Stimulated activated CD8-positive, alpha-beta memory T cell treated with anti-CD3 and anti-CD28 coated beads, Interleukin-12 subunit alpha, Interleukin-12 subunit beta, amount 100 ng/mL, for 1 hour (primary cell): ENCODE data around the gene HSPA4L.

ENCODE experiments used
- DNase-seq: peaks from one replicate; pipeline ENCODE4 v3.0.0-alpha.2; 2020; ENCODE audit warnings: low read depth

Gene HSPA4L

DNA sequence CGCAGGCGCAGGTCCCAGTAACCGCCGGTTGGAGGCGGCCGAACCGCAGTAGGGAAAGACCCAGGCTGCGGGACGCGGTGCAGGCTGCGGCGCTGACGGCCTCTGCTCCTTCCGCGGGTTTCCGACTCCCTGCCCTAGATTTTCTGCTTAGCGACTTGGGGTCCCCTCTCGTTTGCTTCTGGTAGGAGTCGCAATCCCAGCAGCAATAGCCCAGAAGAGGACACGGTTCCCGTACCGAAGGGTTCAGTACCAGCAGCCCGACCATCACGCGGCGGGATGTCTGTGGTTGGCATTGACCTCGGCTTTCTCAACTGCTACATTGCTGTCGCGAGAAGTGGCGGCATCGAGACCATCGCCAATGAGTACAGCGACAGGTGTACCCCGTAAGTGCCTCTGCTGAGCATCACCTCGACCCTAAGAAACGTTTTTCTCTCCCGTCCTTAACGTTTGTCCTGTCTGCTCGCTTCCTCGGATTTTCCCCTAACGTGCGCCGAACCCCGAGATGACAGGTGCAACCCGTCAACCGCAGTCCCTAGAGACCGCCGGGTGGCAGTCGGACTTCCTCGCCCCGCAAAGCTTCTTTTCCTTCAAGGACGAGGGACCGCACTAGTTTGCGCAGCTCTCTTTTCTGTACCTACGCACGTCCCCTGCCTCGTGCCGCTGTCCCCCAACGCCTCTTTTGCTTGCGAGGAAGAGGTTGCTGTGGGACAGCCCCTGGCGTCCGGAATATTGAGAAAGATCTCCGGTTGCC lies at the start of gene HSPA4L:
TSS of gene HSPA4L (plus strand) at position 48 of the 751 bp plus-strand sequence. CDS start at position 277, 229 bp downstream.
- no peak for DNase-seq

DNA sequence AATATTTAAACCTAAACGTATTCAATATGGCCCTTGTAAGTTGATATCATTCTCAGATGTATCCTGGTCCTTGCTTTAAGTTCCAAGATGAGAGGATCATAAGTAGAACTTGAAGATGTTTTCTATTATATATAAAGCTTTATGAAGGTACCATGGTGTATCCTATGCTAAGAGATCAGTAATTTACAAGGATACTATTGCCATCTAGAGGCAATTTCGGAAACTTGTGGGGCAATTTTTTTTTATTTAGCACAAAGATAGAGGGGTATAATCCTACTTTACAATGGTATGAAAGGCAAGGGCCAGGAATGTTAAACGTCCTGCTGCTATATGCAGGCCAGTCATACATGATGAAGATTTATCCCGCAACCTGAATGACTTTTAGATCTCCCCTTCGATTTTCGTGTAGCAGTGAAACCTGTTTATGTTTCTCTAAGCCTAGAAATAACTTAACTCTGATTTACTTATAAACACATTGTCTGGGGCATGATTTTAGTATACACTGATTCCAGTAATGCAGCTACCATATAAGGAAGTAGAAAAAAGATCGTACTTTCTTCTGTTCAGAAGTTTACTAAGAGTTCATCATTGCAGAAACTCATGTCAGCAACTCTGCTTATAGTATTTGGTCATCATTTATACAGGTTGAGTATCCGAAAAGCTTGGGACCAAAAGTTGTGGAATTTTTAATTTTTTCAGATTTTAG lies 49.3 kb upstream of the HSPA4L start:
- DNase-seq, result no peak

DNA sequence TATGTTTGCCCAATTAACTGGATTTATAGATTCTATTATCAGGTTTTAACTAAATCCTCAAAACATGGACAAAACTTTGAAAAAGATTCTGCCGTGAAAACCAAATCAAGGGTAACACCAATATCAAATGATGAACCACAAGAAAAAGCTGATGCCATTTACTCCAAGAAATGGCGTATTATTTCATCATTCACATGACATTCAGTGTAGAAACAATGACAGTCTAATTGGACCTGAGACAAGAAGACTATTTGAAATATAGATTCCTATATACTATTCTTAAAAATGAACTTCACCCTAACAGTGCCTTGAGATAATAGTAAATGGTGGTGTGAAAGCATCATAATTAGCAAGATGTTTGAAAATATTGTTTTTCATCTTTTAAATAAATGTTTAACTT lies 47.1 kb upstream of the HSPA4L start:
- DNase-seq, result no peak

DNA sequence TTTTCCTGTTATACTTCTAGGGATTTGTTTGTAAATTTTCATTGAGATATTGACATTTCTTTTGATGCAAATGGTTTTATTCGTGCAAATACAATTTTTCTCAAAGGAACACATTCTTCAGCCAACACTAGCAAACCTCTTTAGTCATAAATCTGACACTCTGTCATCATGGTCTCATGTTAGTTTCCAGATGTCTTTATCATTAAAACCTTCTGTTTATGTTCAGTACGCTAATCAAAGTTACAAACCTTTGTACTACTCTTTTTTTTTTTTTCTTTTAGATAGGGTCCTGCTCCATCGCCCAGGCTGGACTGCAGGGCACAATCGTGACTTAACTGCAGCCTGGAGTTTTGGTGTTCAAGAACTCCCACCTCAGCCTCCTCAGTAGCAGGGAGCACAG lies 44.8 kb upstream of the HSPA4L start:
- no peak for DNase-seq

DNA sequence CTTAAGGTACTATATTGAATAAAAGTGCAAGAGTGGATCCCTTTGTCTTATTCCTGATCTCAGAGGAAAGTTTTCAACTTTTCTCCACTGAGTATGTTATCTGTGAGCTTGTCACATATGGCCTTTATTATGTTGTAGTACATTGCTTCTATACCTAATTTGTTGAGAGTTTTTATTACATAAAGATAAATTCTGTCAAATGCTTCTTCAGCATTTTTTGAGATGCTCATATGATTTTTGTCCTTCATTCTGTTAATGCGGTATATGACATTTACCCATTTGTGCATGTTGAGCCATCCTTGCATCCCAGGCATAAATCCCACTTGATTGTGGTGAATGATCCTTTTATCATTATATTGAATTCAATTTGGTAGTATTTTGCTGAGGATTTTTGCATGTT lies 40.9 kb upstream of the HSPA4L start:
- no peak for DNase-seq

DNA sequence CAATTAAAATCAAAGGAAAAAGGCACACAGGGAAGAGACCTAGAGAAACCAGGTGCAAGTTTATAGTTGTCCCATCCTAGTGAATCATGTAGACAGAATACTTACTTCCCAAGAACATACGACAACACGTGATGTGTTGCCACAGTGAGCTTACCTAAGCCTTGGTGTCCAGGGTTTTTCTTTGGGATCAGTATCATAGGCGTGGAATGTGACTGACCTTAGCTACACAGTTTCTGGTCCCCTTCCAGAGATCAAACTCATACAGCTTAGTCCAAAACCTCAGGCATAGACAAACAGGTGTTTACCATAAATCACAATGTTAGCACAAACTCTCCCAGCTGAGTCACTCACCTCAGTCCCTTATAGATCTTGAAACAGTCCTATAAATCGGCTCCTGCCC lies 34.2 kb upstream of the HSPA4L start:
- no peak for DNase-seq

DNA sequence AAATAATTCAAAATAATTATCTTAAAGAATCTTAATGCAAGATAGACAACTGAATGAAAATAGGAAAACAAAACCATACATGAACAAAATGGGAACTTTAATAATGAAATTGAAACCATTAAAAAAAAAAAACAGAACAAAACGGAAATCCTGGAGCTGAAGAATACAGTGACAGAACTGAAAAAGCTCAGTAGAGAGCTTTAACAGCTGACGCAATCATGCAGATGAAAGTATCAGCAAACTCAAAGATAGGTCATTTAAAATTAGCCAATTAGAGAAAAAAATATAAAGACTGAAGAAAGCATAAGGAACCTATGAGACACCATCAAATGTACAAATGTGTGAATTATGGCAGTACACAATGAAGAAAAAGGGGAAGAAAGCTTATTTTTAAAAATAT lies 33.2 kb upstream of the HSPA4L start:
- DNase-seq, result no peak

DNA sequence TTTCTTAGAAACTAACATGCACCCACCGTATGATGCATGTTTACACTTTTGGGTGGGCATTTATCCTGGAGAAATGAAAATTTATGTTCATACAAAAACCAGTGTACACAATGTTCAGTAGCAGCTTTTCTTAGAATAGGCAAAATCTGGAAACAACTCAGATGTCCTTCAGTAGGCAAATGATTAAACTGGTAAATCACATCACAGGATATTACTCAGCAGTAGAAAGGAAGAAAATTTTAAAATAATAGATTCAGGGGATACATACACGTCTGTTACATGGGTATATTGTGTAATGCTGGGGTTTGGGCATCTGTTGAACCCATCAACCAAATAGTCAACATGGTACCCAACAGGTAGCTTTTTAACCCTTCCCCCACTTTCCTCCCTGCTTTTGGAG lies 25.2 kb upstream of the HSPA4L start:
- DNase-seq, result no peak

DNA sequence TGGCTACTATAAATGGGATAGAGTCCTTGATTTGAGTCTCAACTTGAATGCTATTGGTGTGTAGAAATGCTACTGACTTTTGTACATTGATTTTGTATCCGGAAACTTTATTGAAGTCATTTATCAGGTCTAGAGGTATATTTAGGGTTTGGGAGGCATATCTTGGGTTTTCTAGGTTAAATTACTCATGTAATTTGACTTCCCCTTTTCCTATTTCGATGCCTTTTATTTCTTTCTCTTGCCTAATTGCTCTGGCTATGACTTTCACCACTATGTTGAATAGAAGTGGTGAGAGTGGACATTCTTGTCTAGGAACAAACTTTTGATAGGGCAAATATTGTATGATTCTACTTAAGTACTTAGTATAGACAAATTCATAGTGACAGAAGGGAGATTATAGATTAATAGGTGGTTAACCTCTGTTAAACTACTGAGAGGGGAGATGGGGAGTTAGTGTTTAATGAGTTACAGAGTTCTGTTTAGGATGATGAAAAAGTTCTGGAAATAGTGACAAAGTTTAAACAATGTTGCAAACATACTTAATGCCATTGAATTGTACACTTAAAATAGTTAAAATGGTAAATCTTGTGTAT lies 22.8 kb upstream of the HSPA4L start:
- DNase-seq, result no peak

DNA sequence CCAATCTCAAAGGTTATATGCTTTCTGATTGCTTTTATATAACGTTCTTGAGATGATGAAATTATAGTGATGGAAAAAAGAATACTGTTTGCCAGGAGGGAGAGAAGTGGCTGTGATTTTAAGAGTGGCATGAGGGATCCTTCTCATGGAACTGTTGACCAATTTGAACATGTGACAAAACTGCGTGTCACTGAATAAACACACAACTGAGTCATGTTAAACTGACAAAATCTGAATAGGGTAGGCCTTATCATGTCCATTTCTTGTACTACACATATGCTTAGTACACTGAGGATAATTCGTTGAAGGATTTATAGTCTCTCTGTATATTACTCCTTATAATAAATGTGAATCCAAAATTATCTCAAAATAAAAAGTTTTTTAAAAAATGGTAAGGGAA lies 22.2 kb upstream of the HSPA4L start:
- no peak for DNase-seq

DNA sequence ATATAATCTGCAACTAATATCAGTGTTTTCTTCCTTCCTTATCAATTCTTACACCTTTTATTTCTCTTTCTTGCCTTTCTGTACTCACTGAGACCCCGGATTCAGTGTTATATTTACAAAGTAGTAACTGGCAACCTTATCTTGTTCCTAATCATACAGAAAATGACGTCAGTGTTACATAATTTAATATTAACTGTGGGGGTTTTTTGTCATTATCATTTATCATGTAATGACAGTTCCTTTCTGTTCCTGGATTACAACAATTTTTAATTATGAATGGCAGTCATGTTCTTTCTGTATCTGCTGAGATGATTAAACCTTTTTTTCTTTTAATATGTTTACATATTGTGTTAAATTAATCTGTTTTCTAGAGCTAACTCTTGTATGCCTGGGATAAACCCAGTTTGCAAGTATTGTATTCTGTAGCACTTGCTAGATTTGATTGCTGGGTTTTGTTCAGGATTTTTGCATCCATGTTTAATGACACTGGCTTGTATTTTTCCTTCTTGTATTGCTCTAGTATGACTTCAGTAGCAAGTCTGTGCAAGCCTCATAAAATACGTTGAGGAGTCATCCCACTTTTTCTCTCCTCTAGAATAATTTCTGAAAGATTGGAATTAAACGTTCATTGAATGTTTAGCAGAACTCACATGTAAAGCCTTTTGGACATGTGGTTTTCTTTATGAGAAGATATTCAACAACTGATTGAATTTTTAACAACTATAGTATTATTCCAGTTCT lies 10.4 kb upstream of the HSPA4L start:
- DNase-seq, result no peak

DNA sequence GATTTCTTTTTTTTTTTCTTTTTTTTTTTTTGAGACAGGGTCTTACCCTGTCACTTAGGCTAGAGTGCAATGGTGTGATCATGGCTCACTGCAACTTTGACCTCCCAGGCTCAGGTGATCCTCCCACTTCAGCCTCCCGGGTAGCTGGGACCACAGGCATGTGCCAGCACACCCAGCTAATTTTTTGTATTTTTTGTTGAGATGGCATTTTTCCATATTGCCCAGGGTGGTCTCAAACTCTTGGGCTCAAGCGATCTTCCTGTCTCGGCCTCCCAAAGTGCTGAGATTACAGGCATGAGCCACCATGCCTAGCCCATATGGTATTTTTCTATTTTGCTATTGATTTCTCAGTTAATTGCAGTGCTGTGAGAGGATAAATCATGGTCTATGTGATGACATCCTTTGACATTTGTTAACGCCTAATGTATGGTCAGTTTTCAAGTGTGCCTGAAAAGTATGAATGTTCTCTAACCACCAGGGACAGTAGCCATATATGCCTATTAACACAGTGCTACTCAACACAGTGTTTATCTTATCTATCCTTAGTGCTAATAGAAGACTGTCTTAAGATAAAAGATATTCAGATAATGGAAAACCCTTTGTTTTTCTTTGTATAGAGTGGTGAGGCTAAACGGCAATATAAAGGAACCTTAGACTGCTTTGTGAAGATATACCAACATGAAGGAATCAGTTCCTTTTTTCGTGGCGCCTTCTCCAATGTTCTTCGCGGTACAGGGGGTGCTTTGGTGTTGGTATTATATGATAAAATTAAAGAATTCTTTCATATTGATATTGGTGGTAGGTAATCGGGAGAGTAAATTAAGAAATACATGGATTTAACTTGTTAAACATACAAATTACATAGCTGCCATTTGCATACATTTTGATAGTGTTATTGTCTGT lies 9.1 kb upstream of the HSPA4L start:
- DNase-seq, result no peak

DNA sequence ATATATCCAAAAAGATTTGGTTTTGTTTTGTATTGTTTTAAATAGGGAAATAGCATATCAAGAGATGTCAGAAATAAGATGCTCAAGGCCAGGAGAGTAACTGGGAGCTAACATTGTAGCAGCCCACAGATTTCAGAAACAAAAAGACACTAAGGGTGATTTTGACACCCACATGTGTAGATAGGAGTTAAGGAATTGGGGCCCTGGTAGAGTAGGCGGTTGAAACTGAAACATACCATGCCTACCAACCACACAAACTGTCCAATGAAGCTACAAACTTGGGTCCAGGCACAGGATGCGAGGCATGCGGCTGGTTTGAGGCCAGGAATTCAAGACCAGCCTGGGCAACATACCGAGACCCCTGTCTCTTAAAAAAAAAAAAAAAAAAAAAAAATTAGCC lies 6.3 kb upstream of the HSPA4L start:
- DNase-seq, result no peak

DNA sequence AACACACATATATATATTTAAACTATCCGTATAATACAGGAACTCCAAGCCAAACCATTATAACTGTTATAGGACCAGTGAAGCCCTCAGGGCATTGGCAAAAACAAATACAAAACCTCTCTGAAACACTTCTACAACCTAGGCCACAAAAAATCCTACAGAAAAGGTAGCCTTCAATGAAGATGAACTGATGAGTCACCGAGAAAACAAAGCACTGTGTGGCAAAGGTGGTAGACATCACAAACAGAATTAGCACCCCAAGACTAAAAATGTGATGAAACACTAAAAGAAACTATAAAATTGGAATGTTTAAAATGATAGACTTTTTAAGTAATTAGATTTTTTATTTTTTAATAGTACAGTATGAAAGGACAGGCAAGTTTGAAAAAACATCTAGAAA lies 5.5 kb upstream of the HSPA4L start:
- no peak for DNase-seq

DNA sequence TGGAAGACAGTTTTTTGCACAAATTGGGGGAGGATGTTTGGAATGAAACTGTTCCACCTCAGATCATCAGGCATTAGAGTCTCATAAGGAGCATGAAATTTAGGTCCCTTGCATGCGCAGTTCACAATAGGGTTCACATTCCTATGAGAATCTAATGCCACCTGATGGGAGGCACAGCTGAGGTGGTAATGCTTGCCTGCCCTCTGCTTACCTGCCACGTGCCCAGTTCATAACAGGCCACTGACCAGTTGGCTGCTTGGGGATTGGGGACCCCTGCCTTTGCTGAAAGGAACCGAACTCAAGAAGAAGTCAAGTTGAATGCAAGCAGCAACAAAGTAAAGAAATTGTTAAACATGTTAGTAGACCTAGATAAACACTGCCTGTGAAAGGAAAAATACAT lies 4.6 kb upstream of the HSPA4L start:
- no peak for DNase-seq

DNA sequence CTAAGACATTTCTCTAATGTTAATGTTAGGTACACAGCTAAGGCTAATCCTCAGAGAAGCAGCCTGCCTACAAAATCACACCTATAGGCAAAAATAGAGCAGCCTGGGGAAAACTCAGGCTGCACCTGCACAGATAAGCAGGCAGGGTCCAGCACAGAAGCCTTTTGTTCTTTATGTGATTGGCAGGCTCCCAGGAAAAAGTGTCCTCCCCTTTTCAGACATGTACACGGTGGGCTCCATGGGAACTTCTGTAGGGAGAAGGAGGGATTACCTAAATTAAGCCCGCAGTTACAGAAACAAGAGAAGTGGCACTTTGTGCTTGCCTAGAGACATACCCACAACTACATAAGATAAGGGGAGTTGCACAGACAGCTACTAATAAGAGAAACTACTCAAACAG lies 4.0 kb upstream of the HSPA4L start:
- no peak for DNase-seq

DNA sequence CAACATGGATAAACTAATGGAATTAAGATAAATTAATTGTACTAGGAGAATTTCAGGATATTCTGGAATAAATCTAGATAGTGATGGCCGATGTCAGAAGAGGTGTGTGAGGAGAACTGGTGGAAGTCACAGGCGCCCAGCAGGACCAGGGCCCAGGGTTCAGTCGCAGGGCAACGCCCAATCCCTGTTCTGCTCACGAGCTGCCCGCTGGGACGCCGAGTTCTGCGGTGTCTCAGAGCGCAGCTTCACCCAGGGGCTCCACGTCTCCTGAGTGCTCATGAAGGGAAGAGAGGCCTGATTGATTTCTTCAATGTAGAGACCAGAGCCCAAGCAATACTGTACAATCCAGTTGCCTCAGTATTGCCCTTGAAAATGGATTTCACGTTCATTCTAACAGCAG lies 1.5 kb upstream of the HSPA4L start:
- no peak for DNase-seq

DNA sequence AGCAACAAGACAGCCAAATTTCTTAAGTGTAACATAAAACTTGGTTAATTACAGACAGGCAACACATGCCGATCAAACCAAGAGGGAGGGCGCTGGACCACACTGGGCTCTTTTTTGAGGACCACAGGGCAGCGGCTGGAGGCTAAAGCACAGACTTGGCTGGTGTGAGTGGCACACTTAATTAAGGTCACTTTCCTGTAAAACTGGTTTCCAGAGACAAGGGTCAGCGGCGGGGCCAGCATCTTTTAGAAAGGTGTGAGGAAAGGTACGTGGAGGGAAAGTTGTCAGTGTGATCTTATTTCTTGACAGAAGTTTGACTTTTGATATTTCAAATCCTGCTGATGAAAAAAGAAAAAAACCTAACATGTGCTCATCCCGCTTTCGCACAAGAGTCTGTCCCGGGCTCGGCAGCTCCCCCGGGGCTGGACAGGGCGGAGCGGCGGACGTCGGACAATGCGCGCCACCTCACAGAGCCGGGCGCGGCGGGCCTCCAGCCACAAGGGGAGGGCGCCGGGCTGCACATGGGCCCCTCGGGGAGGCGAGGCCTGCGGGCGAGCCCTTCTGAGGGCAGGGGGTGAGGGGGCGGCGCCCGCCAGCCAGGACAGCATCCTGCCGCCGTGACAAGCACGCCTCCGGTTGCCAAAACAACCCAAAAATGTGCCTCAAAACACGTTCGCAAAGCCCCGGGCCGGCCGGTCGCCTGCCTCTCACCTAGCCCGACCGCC lies 660 bp upstream of the HSPA4L start:
- DNase-seq, result no peak

DNA sequence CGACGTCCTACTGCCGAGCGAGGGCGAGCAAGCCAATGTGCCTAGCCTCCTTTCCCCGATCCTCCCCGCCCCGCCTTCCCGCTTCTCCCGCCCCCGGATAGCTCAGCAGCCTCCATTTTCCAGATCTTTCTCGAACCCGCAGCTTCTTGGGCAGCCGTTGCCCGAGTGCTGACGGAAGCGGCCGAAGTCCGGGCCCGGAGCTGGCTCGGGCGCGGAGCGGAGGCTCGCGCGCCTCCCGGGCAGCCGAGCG lies 172 bp upstream of the HSPA4L start:
- DNase-seq, result no peak

DNA sequence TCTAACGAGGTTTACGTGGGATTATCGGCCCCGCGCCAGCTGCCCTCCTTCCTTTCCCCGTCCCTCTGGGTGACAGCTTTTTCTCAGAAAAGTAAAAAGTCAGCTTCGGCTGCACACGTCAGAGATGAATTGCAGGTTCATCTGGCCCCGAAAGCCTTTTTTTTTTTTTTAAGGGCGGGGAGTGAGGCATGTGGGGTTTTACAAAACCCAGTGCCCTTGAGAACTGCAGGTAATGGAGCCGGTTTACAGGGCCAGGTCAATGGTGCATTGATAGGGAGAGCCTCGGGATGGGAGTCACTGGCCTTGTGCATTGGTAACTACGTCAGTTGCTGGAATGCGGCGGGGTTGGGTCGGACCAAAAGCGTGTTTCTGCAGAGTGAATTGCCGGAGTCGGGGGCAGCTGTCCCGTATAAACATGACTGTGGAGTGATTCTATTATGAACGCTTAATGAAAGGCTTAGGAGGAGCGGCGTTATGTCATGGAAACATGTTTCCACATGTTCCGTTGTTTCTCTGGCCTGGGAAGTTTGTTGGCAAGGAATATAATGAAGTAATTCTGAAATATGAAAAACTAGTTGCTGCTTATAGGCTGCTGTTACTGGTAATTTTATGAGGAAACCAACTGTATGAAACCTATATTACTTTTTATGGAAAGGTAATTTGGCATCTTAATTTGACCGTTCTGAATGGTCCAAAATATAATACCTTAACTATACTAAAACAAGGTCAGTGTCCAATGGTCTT lies 1.1 kb downstream of the HSPA4L start:
- DNase-seq, result no peak
